Choroid plexus epithelial cell (primary cell): ENCODE data around the gene ADAMTS4.
A peak's percentile ranks its signal among the peaks of the same experiment; 100 is the strongest.

Source experiments
- DNase-seq: peaks from one replicate; pipeline ENCODE4 v3.0.0-alpha.2; 2010; ENCODE audit warnings: low read depth
- H3K4me3 ChIP-seq: 2 replicates; pipeline ENCODE4 v1.5.1; 2011; ENCODE audit warnings: low read depth, mild to moderate bottlenecking, control low read depth, low read length, moderate library complexity
- CTCF ChIP-seq: conservative IDR thresholded peaks from 2 replicates; pipeline ENCODE4 v1.5.1; 2011; ENCODE audit warnings: low read depth, mild to moderate bottlenecking, control low read depth, inconsistent platforms, low read length, moderate library complexity

ADAMTS4 gene

DNA sequence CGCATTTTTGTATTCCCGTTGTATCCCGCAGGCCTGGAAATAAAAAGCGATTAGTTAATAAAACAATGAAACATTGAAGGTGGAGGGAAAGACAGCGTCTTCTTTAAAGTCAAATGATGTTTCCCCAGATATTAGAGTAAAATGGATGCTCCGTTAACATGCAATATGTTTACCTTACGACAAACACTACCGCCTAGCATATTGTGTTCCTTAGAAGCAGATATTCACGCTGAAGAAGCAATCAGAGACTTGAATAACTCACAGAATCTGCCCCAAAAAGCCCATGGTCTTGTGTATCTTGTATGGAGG, 21.0 kb downstream of the ADAMTS4 start:
- peak overlapping the region; percentile 98 for H3K4me3 ChIP-seq
- no peak for TF ChIP-seq CTCF
- DNase-seq: no peak

GRCh38 chr1:161177112-161177935, 21.5 kb downstream of the ADAMTS4 start, which contains the start of gene B4GALT3:
Gene B4GALT3 (minus strand): TSS chr1:161177507. CDS start chr1:161176060, 1,447 bp downstream.
- peak within 1 kb of the TSS; percentile 98 for H3K4me3 ChIP-seq
- TF ChIP-seq CTCF: no peak
- peak; percentile 86 for DNase-seq

DNA sequence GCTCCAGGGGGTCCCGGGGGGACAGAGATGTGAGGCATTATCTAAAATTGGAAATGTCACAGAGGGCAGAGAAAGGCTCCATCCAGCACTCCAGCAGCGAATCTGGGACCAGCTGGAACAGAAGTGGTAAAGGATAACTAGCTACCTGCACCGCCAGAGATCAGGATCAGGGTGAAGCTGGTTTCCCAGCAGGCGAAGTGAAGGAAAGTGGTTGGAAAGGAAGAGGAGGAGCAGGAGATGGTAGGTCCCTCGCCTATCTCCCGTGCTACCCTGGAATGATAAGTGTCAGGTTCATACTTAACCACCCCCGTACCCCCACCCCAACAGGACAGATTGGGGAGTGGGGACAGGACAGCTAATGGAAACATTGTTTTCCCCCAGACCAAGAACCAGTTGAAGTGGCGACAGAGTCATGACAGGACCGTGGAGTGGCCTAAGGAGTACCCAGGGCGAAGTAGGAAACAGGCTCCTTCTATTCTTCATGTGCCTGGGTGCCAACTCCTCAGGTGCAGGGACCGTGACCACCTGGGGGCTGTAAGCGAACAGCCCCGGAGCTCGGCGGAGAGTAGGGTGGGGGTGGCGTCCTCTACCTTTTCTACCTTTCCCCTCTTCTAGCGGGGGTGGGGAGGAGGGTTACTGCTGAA, 22.3 kb downstream of the ADAMTS4 start:
- H3K4me3 ChIP-seq: peak overlapping the region; percentile 98
- no peak for DNase-seq
- TF ChIP-seq CTCF: no peak

- TF ChIP-seq CTCF: no peak
- DNase-seq: no peak
- H3K4me3 ChIP-seq: peak overlapping the region; percentile 98
Measured at GRCh38 chr1:161175771-161176453, 22.9 kb downstream of the ADAMTS4 start.

GRCh38 chr1:161174911-161175310, 23.9 kb downstream of the ADAMTS4 start:
- DNase-seq: no peak
- no peak for TF ChIP-seq CTCF
- H3K4me3 ChIP-seq: no peak overlapping the region

DNA sequence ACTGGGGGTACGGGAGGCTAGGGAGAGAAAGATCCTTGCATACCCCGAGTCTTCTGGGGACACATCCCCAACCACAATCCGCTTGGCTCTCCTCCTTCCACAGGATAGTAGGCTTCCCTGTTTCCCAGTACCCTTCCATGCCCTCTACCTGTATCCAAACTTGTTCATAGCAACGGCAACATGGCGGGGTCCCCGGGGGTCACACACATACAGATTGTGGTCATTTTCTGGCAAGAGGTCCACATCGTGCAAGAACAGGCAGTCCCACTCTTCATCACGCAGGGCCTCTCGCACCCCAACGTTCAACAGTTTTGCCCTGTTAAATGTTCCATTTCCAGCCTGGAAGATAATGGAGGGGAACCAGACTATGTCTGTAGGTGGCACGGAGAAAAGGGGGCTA, 25.1 kb downstream of the ADAMTS4 start:
- no peak for DNase-seq
- TF ChIP-seq CTCF: no peak
- H3K4me3 ChIP-seq: no peak overlapping the region
